Activated T-cell treated with anti-CD3 and anti-CD28 coated beads for 24 hours (primary cell): Measurements from ENCODE around the gene UBE2G1.
"Not testable (repeated sequence)": the region's sequence is repeated elsewhere in the genome, so short reads cannot be mapped to it uniquely, and the experiment has no call there.

Source experiments
- DNase-seq: peaks from one replicate; pipeline ENCODE4 v3.0.0-alpha.2; 2020; ENCODE audit warnings: low read depth

The UBE2G1 gene

GRCh38 chr17:4366327-4367063 is at the start of gene UBE2G1:
TSS of gene UBE2G1 (minus strand) at chr17:4366675. CDS start at chr17:4366316, 359 bp downstream.
- DNase-seq = peak; percentile 99

GRCh38 chr17:4412933-4413831 is 46.7 kb upstream of the UBE2G1 start:
- DNase-seq = peak; percentile 85

GRCh38 chr17:4411201-4411600 is 44.7 kb upstream of the UBE2G1 start:
- no peak for DNase-seq

- DNase-seq = no peak
Observed at GRCh38 chr17:4409659-4410058, 43.2 kb upstream of the UBE2G1 start.

- DNase-seq = no peak
Observed at GRCh38 chr17:4407851-4408250, 41.4 kb upstream of the UBE2G1 start.

- DNase-seq = no peak
Observed at GRCh38 chr17:4407216-4407615, 40.7 kb upstream of the UBE2G1 start.

- DNase-seq = no peak
Observed at GRCh38 chr17:4406386-4406785, 39.9 kb upstream of the UBE2G1 start.

- no peak for DNase-seq
Observed at GRCh38 chr17:4405699-4406098, 39.2 kb upstream of the UBE2G1 start.

- DNase-seq = no peak
Observed at GRCh38 chr17:4405038-4405669, 38.7 kb upstream of the UBE2G1 start.

- no peak for DNase-seq
Observed at GRCh38 chr17:4397840-4398239, 31.4 kb upstream of the UBE2G1 start.

- DNase-seq = no peak
Observed at GRCh38 chr17:4395111-4395478, 28.6 kb upstream of the UBE2G1 start.

GRCh38 chr17:4394208-4395110 is 28.0 kb upstream of the UBE2G1 start:
- DNase-seq = no peak

GRCh38 chr17:4393806-4394205 is 27.3 kb upstream of the UBE2G1 start:
- no peak for DNase-seq

GRCh38 chr17:4389079-4389478 is 22.6 kb upstream of the UBE2G1 start:
- no peak for DNase-seq

GRCh38 chr17:4387137-4387536 is 20.7 kb upstream of the UBE2G1 start:
- no peak for DNase-seq

GRCh38 chr17:4386406-4386805 is 19.9 kb upstream of the UBE2G1 start:
- no peak for DNase-seq

- DNase-seq = no peak
Observed at GRCh38 chr17:4381690-4382671, 15.5 kb upstream of the UBE2G1 start.

GRCh38 chr17:4378626-4379025 is 12.2 kb upstream of the UBE2G1 start:
- no peak for DNase-seq

- DNase-seq = not testable (repeated sequence)
Observed at GRCh38 chr17:4377247-4377646, 10.8 kb upstream of the UBE2G1 start.

- not testable (repeated sequence) for DNase-seq
Observed at GRCh38 chr17:4375796-4376440, 9.4 kb upstream of the UBE2G1 start.
